ENCODE measurements around the gene ZBED3.

ZBED3 gene

DNA sequence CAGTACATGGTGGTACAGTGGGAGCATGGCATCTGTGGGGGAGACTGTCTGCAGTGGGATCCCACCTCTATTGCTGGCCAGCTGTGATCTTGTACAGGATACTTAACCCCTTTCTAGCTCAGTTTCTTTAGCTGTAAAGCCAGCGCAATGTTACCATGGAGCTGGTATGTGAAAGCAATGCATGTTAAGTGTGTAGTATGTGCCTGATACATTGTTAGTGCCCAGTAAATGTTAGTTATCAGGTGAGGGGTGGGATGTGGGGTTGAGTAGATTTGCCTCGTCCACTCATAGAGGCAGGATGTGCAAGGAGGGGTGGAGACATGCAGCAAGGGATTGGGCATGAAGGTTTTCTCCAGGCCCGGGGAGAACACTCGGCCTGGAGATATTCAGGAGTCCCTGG lies 12.3 kb downstream of the ZBED3 start:
- DNase-seq (ENCODE audit: extremely low read depth, insufficient read length): no peak
- TF ChIP-seq CTCF (IDR thresholded peaks at IDR 0.05; ENCODE audit: insufficient read depth, low read length, poor library complexity, severe bottlenecking): no peak
- Histone ChIP-seq H3K4me3 (replicated peaks; ENCODE audit: low read depth, low read length) (no peak overlapping the region), H3K36me3 (ENCODE audit: control insufficient read depth, insufficient read depth, low read length) (no peaks in the 10 kb centered on the region; the same call in none of the 2 replicates), H3K27me3 (replicated peaks; ENCODE audit: control insufficient read depth, insufficient read depth, low read length) (no peaks in the 10 kb centered on the region)

GRCh38 chr5:77073667-77074066 lies 13.4 kb downstream of the ZBED3 start:
- no peak overlapping the region for H3K4me3 ChIP-seq (replicated peaks; ENCODE audit: low read depth, low read length)
- DNase-seq (ENCODE audit: extremely low read depth, insufficient read length): no peak
- no peaks in the 10 kb centered on the region; the same call in none of the 2 replicates for H3K36me3 ChIP-seq (ENCODE audit: control insufficient read depth, insufficient read depth, low read length)
- no peak for TF ChIP-seq CTCF (IDR thresholded peaks at IDR 0.05; ENCODE audit: insufficient read depth, low read length, poor library complexity, severe bottlenecking)
- no peaks in the 10 kb centered on the region for H3K27me3 ChIP-seq (replicated peaks; ENCODE audit: control insufficient read depth, insufficient read depth, low read length)

GRCh38 chr5:77066823-77067442 lies 20.2 kb downstream of the ZBED3 start:
- H3K27me3 ChIP-seq (replicated peaks; ENCODE audit: control insufficient read depth, insufficient read depth, low read length): no peaks in the 10 kb centered on the region

DNA sequence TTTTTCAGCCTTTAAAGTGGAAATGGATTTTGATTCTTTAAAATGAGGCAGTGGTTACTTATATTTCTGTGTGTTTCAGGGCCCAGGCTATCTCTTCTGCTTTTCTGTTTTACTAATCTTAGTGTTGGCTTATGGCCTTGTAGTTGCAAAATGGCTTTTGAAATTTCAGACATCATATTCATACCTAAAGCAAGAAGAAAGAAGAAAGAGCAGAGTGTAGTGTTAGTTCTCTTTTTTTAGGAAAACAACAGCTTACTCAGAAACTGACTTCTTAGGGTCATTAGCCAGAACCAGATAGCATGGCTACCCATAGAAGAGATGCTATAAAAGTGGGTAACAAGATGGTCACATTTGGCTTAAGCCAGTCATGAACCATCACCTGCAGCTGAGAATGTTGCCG lies 20.9 kb downstream of the ZBED3 start:
- Histone ChIP-seq H3K4me3 (replicated peaks; ENCODE audit: low read depth, low read length) (no peak overlapping the region), H3K36me3 (ENCODE audit: control insufficient read depth, insufficient read depth, low read length) (peaks cover 2% of the 10 kb centered on the region; the same call in 1 of the 2 replicates), H3K27me3 (replicated peaks; ENCODE audit: control insufficient read depth, insufficient read depth, low read length) (no peaks in the 10 kb centered on the region)
- TF ChIP-seq CTCF (IDR thresholded peaks at IDR 0.05; ENCODE audit: insufficient read depth, low read length, poor library complexity, severe bottlenecking): no peak
- DNase-seq (ENCODE audit: extremely low read depth, insufficient read length): no peak

More at GRCh38 chr5:77066823-77067442, 20.2 kb downstream of the ZBED3 start:
- no peaks in the 10 kb centered on the region; the same call in 1 of the 2 replicates for H3K36me3 ChIP-seq (ENCODE audit: control insufficient read depth, insufficient read depth, low read length)
- TF ChIP-seq CTCF (IDR thresholded peaks at IDR 0.05; ENCODE audit: insufficient read depth, low read length, poor library complexity, severe bottlenecking): no peak
- no peak overlapping the region for H3K4me3 ChIP-seq (replicated peaks; ENCODE audit: low read depth, low read length)
- no peak for DNase-seq (ENCODE audit: extremely low read depth, insufficient read length)

DNA sequence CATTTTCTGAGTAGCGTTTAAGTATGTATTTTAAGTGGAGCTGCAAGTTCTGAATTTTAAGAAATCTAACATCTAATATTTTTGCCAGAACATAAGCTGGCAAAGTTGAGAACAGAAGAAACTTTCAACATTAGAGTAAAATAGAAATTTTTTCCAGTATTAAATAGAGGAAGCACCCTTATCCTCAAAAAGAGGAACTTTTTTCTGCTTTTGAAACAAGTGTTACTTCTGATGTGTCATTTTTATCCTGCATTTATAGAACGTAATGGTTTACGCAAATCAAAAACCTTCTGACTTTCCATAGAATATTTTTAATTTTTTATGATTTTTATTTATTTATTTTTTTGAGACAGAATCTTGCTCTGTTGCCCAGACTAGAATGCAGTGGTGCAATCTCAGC lies 21.8 kb downstream of the ZBED3 start:
- no peak for DNase-seq (ENCODE audit: extremely low read depth, insufficient read length)
- no peaks in the 10 kb centered on the region for H3K27me3 ChIP-seq (replicated peaks; ENCODE audit: control insufficient read depth, insufficient read depth, low read length)
- H3K36me3 ChIP-seq (ENCODE audit: control insufficient read depth, insufficient read depth, low read length): peaks cover 2% of the 10 kb centered on the region; the same call in 1 of the 2 replicates
- H3K4me3 ChIP-seq (replicated peaks; ENCODE audit: low read depth, low read length): no peak overlapping the region
- TF ChIP-seq CTCF (IDR thresholded peaks at IDR 0.05; ENCODE audit: insufficient read depth, low read length, poor library complexity, severe bottlenecking): no peak

- Histone ChIP-seq H3K4me3 (replicated peaks; ENCODE audit: low read depth, low read length) (no peak overlapping the region), H3K36me3 (ENCODE audit: control insufficient read depth, insufficient read depth, low read length) (peaks cover 3% of the 10 kb centered on the region; the same call in 1 of the 2 replicates), H3K27me3 (replicated peaks; ENCODE audit: control insufficient read depth, insufficient read depth, low read length) (no peaks in the 10 kb centered on the region)
- peak; percentile 9 for TF ChIP-seq CTCF (IDR thresholded peaks at IDR 0.05; ENCODE audit: insufficient read depth, low read length, poor library complexity, severe bottlenecking)
- no peak for DNase-seq (ENCODE audit: extremely low read depth, insufficient read length)
These were observed 23.0 kb downstream of the ZBED3 start for GRCh38 chr5:77064040-77064439.

Data from GM06990 (cell line).